T-helper 2 cell treated with Interferon-gamma antibody and Interleukin-4, amounts not matched to agents 5 μg/mL and 100 μg/mL, for 36 hours (primary cell): ENCODE measurements around the gene COL20A1.
A peak's percentile ranks its signal among the peaks of the same experiment; 100 is the strongest.
"Not testable (repeated sequence)": the region's sequence is repeated elsewhere in the genome, so short reads cannot be mapped to it uniquely, and the experiment has no call there.

Experiments
- DNase-seq: peaks from one replicate; pipeline ENCODE4 v3.0.0; 2021; ENCODE audit warnings: low spot score
- H3K27ac Mint-ChIP-seq: one replicate; pipeline ENCODE4 v1.8.0; 2021; ENCODE audit warnings: mild to moderate bottlenecking, mixed read lengths
- H3K27me3 Mint-ChIP-seq: one replicate; pipeline ENCODE4 v1.8.0; 2021; ENCODE audit warnings: low read depth, mixed read lengths
- H3K36me3 Mint-ChIP-seq: one replicate; pipeline ENCODE4 v1.8.0; 2021; ENCODE audit warnings: low read depth, mixed read lengths
- H3K4me1 Mint-ChIP-seq: one replicate; pipeline ENCODE4 v1.8.0; 2021; ENCODE audit warnings: low read depth, mixed read lengths
- H3K4me3 Mint-ChIP-seq: one replicate; pipeline ENCODE4 v1.8.0; 2022; ENCODE audit warnings: mild to moderate bottlenecking, moderate library complexity, mixed read lengths
- H3K9me3 Mint-ChIP-seq: one replicate; pipeline ENCODE4 v1.8.0; 2021; ENCODE audit warnings: mixed read lengths

Gene COL20A1

DNA sequence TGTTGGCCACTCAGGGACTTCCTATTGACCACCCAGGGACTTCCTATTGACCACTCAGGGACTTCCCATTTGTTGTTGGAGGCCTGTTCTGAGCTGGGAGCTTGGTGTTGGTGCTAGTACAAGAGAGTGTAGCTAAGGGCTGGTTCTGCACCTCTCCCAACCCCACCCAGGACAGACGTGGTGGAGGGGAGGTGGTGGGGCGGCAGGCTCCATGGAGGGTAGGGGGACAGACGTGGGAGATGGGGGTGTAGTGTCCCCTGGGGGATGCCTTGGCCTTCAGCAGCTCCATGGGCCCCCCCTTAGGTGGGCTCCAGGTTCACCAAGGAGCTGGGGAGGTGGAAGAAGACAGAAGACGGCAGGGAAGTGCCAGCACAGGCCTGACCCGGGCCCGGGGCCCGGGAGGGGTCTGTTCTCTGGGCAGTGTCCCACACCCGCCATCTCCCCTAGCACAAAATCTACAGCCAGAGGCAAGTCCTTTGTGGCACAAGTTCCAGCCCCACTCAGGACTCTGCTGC lies 34.3 kb downstream of the COL20A1 start:
- H3K4me3 Mint-ChIP-seq, result no peak overlapping the region
- peak overlapping the region; percentile 74 for H3K27ac Mint-ChIP-seq
- DNase-seq, result no peak
- H3K9me3 Mint-ChIP-seq, result peaks cover 9% of the 10 kb centered on the region
- no peaks in the 10 kb centered on the region for H3K4me1 Mint-ChIP-seq
- peaks cover 6% of the 10 kb centered on the region for H3K27me3 Mint-ChIP-seq
- H3K36me3 Mint-ChIP-seq, result no peaks in the 10 kb centered on the region

- H3K27me3 Mint-ChIP-seq, result peaks cover 6% of the 10 kb centered on the region
- H3K9me3 Mint-ChIP-seq, result peaks cover 9% of the 10 kb centered on the region
Observed at GRCh38 chr20:63328026-63328700, 35.2 kb downstream of the COL20A1 start.

DNA sequence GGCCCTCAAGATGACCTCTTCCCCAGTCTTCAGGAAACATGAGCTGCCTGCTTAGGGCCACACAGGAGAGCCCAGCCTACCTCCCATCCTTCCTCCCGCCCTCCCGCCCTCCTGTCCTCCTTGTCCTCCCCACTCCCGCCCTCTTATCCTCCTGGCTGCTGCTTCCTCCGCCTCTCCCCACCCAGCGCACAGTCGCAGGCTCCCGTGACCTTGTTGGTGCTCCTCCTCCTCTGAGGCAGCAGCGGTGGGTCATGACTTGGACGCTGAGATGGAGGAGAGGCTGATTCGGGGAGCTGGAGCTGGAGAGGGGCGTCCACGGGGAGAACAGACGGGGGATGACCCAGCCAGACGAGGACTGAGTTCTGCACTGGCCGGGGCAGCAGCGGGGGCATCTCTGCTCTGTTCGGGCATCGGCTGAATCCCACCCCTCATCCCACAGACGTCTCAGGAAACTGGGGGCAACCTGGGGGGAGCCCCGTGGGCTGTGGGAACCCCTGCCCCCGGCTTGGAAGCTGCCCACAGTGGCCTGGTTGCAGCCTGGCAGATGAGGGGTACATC lies 35.8 kb downstream of the COL20A1 start:
- Mint-ChIP-seq H3K4me1 (no peaks in the 10 kb centered on the region), H3K36me3 (no peaks in the 10 kb centered on the region), H3K9me3 (peaks cover 9% of the 10 kb centered on the region), H3K27ac (no peak overlapping the region), H3K4me3 (no peak overlapping the region), H3K27me3 (peaks cover 4% of the 10 kb centered on the region)
- DNase-seq, result no peak

More at GRCh38 chr20:63328026-63328700, 35.2 kb downstream of the COL20A1 start:
- Mint-ChIP-seq H3K4me1 (no peaks in the 10 kb centered on the region), H3K4me3 (no peak overlapping the region), H3K27ac (no peak overlapping the region), H3K36me3 (no peaks in the 10 kb centered on the region)
- DNase-seq, result no peak

DNA sequence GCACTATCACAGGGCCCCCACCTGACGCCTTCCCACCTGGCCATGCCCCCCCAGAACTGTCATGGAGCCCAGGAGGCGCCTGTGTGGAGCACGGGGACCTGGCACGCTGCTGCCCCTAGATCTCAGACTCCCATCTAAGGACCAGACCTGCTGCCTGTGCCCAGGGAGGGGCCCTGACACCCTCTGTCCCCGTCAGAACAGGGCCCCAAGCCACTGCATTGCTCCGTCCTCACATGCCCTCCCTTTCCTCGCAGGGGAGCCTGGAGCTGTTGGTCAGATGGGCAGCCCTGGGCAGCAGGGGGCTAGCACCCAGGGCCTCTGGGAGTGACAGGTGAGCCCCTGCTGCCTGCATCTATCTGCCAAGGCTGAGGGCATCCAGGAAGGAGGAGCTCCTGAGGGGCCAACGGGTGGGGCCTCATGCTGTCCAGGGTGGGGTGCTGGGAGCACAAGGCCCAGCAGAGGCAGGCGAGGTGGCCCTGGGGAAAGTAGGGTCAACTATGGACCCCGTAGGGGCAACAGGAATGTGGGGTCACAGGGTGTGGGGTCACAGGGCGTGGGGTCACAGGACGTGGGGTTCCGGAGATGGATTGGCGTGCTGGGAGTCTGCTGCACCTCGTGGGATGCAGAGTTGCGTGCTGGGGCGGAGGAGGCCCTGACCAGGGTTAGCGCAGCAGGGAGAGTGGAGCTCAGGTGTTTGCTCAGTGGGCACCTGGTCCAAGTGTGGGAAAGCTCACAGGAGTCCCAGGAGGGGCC lies 36.5 kb downstream of the COL20A1 start:
- H3K4me1 Mint-ChIP-seq, result no peaks in the 10 kb centered on the region

GRCh38 chr20:63330084-63330760 lies 37.2 kb downstream of the COL20A1 start:
- H3K36me3 Mint-ChIP-seq, result no peaks in the 10 kb centered on the region
- no peak overlapping the region for H3K27ac Mint-ChIP-seq
- no peaks in the 10 kb centered on the region for H3K4me1 Mint-ChIP-seq
- H3K27me3 Mint-ChIP-seq, result no peaks in the 10 kb centered on the region
- H3K9me3 Mint-ChIP-seq, result peaks cover 9% of the 10 kb centered on the region
- no peak for DNase-seq
- no peak overlapping the region for H3K4me3 Mint-ChIP-seq

More for the DNA sequence above, 36.5 kb downstream of the COL20A1 start:
- Mint-ChIP-seq H3K27ac (no peak overlapping the region), H3K27me3 (no peaks in the 10 kb centered on the region), H3K9me3 (peaks cover 9% of the 10 kb centered on the region), H3K4me3 (no peak overlapping the region), H3K36me3 (no peaks in the 10 kb centered on the region)
- DNase-seq, result no peak

DNA sequence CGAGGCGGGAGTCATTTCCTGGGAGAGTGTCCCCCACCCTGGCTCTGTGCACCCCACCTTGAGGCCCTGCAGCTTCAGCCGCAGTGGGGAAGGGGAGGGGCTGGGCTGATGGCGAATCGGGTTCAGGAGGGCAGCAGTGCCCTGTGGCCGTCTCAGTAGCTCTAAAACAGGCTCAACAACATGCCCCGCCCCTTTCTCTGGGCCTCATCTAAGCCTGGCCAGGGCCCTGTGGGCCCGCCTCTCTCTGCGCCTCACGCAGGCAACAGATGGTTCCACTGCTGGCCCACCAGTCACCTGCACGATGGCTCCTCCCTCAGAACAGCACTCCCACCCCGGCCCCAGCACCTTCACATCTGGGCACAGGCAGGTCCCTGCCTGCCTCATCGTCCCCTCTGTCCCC lies 38.0 kb downstream of the COL20A1 start:
- Mint-ChIP-seq H3K27me3 (no peaks in the 10 kb centered on the region), H3K36me3 (no peaks in the 10 kb centered on the region), H3K27ac (no peak overlapping the region), H3K9me3 (peaks cover 9% of the 10 kb centered on the region), H3K4me3 (no peak overlapping the region), H3K4me1 (no peaks in the 10 kb centered on the region)
- DNase-seq, result no peak

DNA sequence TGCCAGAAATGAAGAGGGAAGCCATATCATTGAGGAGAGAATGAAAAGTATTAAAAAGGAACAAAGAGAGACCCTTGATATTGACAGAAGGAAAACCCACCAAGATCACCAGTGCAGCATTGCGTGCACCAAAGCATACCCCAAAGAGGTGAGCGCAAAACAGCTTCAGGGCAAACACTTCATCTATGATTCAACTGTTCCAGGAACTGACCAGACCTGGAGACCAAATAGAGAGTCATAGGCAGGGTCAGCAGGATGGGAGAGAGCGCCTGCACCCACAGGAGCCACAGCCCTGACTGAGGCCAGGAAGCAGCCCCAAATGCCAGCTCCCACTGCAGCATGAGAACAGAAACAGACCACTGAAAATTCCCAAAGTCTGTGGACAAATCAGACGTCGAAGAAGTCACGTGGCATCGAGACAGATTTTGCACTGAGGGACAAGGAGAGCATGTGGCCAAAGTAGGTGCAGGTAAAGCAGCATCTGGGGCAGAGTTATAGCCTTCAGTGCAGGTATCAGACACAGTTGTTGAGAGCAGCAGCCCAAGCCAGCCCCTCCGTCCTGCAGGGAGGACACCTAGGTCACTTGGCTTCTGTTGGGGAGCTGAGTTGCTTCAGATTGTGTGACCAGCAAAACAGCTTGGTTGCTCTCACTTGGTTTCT lies 38.9 kb downstream of the COL20A1 start:
- no peak overlapping the region for H3K27ac Mint-ChIP-seq
- DNase-seq, result no peak
- H3K36me3 Mint-ChIP-seq, result no peaks in the 10 kb centered on the region
- peaks cover 9% of the 10 kb centered on the region for H3K9me3 Mint-ChIP-seq
- H3K4me3 Mint-ChIP-seq, result no peak overlapping the region
- H3K4me1 Mint-ChIP-seq, result no peaks in the 10 kb centered on the region
- H3K27me3 Mint-ChIP-seq, result peaks cover 1% of the 10 kb centered on the region

GRCh38 chr20:63332488-63333240 lies 39.7 kb downstream of the COL20A1 start:
- no peak overlapping the region for H3K4me3 Mint-ChIP-seq
- DNase-seq, result no peak
- H3K9me3 Mint-ChIP-seq, result peaks cover 9% of the 10 kb centered on the region
- no peaks in the 10 kb centered on the region for H3K4me1 Mint-ChIP-seq
- no peaks in the 10 kb centered on the region for H3K36me3 Mint-ChIP-seq
- H3K27ac Mint-ChIP-seq, result no peak overlapping the region
- peaks cover 3% of the 10 kb centered on the region for H3K27me3 Mint-ChIP-seq

- no peaks in the 10 kb centered on the region for H3K4me1 Mint-ChIP-seq
- no peak for DNase-seq
- H3K4me3 Mint-ChIP-seq, result no peak overlapping the region
- peaks cover 10% of the 10 kb centered on the region for H3K9me3 Mint-ChIP-seq
- no peaks in the 10 kb centered on the region for H3K36me3 Mint-ChIP-seq
- H3K27me3 Mint-ChIP-seq, result peaks cover 3% of the 10 kb centered on the region
- no peak overlapping the region for H3K27ac Mint-ChIP-seq
Observed at GRCh38 chr20:63333241-63333836, 40.4 kb downstream of the COL20A1 start.

GRCh38 chr20:63334356-63334755 lies 41.4 kb downstream of the COL20A1 start:
- H3K27ac Mint-ChIP-seq, result no peak overlapping the region
- no peaks in the 10 kb centered on the region for H3K4me1 Mint-ChIP-seq
- H3K27me3 Mint-ChIP-seq, result peaks cover 3% of the 10 kb centered on the region
- H3K4me3 Mint-ChIP-seq, result no peak overlapping the region
- H3K36me3 Mint-ChIP-seq, result no peaks in the 10 kb centered on the region
- no peak for DNase-seq
- peaks cover 17% of the 10 kb centered on the region for H3K9me3 Mint-ChIP-seq

DNA sequence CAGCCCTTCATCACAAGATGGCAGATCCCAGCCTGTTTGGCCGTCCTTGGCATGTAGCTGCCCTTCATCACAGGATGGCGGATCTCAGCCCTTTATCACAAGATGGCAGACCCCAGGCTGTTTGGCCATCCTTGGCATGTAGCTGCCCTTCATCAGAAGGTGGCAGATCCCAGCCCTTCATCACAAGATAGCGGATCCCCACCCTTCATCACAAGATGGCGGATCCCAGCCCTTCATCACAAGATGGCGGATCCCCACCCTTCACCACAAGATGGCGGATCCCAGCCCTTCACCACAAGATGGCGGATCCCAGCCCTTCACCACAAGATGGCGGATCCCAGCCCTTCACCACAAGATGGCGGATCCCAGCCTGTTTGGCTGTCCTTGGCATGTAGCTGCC lies 42.1 kb downstream of the COL20A1 start:
- H3K36me3 Mint-ChIP-seq, H3K27me3 Mint-ChIP-seq, H3K4me1 Mint-ChIP-seq, DNase-seq, H3K27ac Mint-ChIP-seq, H3K4me3 Mint-ChIP-seq: not testable (repeated sequence)
- H3K9me3 Mint-ChIP-seq, result peaks cover 24% of the 10 kb centered on the region

- Mint-ChIP-seq H3K4me3 (no peak overlapping the region), H3K9me3 (peaks cover 27% of the 10 kb centered on the region), H3K4me1 (no peaks in the 10 kb centered on the region), H3K27ac (no peak overlapping the region), H3K36me3 (no peaks in the 10 kb centered on the region), H3K27me3 (peaks cover 3% of the 10 kb centered on the region)
- DNase-seq, result no peak
Observed at GRCh38 chr20:63335711-63336110, 42.7 kb downstream of the COL20A1 start.
